Small intestine (tissue), 7 donors: ENCODE data around the gene RAB34. TPM values are rescaled to one million over a fixed set of nuclear protein-coding genes. Genes with fewer than 3 reads are reported as not detected.

ENCODE experiments used
- DNase-seq, 2 donors: peaks; one replicate each; pipeline versions ENCODE4 v3.0.0 to v3.0.0-alpha.2; 2013
- FAIRE-seq: peaks from 2 replicates; lab custom pipeline; 2012; peaks lifted over from hg19 to GRCh38; lab: Jason Lieb, UNC
- H3K27ac ChIP-seq, 3 donors: one replicate each; pipeline ENCODE4 v1.5.1; 2013; ENCODE audit warnings: low read length in 2 of 3, mild to moderate bottlenecking in 2 of 3, control low read depth in 1 of 3, inconsistent platforms in 1 of 3, low read depth in 1 of 3, moderate library complexity in 1 of 3
- H3K27me3 ChIP-seq, 3 donors: one replicate each; pipeline ENCODE4 v1.6.1; 2013; ENCODE audit warnings: low read length in 3 of 3, inconsistent platforms in 1 of 3; ENCODE audit not compliant: control insufficient read depth in 3 of 3, insufficient read depth in 3 of 3
- H3K36me3 ChIP-seq, 3 donors: one replicate each; pipeline ENCODE4 v1.6.1; 2013; ENCODE audit warnings: low read length in 3 of 3, inconsistent platforms in 1 of 3, low read depth in 1 of 3, mild to moderate bottlenecking in 1 of 3, moderate library complexity in 1 of 3; ENCODE audit not compliant: control insufficient read depth in 3 of 3, insufficient read depth in 2 of 3
- H3K4me1 ChIP-seq, 3 donors: one replicate each; pipeline ENCODE4 v1.6.1; 2013; ENCODE audit warnings: low read length in 2 of 3, inconsistent platforms in 1 of 3, low read depth in 1 of 3, mild to moderate bottlenecking in 1 of 3, moderate library complexity in 1 of 3; ENCODE audit not compliant: control insufficient read depth in 3 of 3, insufficient read depth in 2 of 3
- H3K4me3 ChIP-seq, 3 donors: one replicate each; pipeline ENCODE4 v1.5.1; 2013; ENCODE audit warnings: low read length in 3 of 3, control low read depth in 1 of 3, inconsistent platforms in 1 of 3, low read depth in 1 of 3, mild to moderate bottlenecking in 1 of 3, moderate library complexity in 1 of 3
- H3K9me3 ChIP-seq, 2 donors: one replicate each; pipeline ENCODE4 v1.6.1; 2013; ENCODE audit warnings: low read depth in 1 of 2, low read length in 1 of 2; ENCODE audit not compliant: control insufficient read depth in 2 of 2, insufficient read depth in 1 of 2
- WGBS, 3 donors: extraction: QIAGEN DNeasy Blood & Tissue Kit; methylation state at CpG; one replicate each; pipeline ENCODE4 v1.1.7; 2013; 5-methylcytosine and 5-hydroxymethylcytosine counted together
- polyA plus RNA-seq, 4 donors: library from polyadenylated mRNA; stranded (reverse) in 3 of 4; unstranded in 1 of 4; fragments of 200-250 nt in 3 of 4; fragments of 120-200 nt in 1 of 4; gene quantifications; one replicate each; pipeline versions ENCODE4 v1.2.1 to v1.2.3, GENCODE V29; 2013
- donor health status: healthy with polysubstance abuse.
- donor health status: control.
- donor health status: control.
- donor health status: Bipolar disorder and iron deficiency.
- donor health status: healthy.

The RAB34 gene
- polyA plus RNA-seq, 4 donors, result 4.2 to 76.4 (median 32.2) TPM

DNA sequence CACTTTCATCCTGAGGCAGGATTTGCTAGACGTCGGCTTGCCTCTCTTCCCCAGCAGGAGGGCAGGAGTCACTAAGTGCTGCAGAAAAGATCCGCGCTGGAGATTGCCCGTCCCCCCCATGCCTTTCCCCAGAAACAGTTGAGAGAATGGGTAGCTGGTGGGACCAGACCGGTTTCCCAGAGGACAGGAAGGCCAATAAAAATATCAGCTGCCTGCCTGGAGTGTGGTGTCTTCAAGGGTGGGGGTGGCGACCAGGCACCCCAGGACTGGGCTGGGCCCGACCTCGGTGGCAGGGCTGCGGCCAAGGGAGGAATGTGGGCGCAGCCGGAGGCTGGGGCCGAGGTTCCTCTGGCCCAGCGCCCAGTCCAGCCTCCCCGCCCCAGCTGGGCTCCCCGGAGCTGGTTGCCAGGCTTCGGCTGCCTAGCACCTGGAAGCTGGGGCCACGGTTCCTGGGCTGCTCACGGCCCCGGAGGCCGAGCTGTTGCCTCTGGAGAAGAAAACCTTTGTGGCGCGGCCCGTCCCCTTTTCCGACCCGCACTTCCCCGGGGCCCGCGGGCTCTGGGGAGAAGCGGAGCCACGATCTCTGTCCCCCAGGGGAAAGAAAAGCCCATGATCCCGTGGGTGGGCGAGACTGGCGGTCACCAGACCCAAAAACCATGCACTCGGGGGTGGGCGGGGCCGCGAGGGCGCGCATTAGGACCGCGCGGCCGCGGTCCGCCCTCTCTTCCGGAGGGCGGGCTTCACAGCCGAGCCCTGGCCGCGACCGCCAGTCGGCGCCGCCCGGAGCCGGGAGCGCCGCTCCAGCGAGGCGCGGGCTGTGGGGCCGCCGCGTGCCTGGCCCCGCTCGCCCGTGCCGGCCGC, 25.8 kb upstream of the RAB34 start, which contains the start of gene TRAF4:
Gene TRAF4, plus strand, starts transcription at position 769 of the 861 bp plus-strand sequence. CDS start 102 bp downstream, outside the sequence.
- peak; percentile 94 to 95 for DNase-seq
- Histone ChIP-seq H3K4me3 (peak within 1 kb of the TSS; percentile 80 to 87 (median 83)), H3K4me1 (peaks cover 0 to 47% (median 7%) of the 10 kb centered on the region in 3 donors), H3K9me3 (no peaks in the 10 kb centered on the region), H3K36me3 (peaks cover 0 to 55% (median 8%) of the 10 kb centered on the region in 3 donors), H3K27ac (peak within 1 kb of the TSS; percentile 98 to 100 (median 99)), H3K27me3 (no peaks in the 10 kb centered on the region)
- FAIRE-seq, result no peak
- WGBS, 3 donors, result 1% methylated on average over 51 to 70 of the region's 70 CpGs

- FAIRE-seq (no peak), DNase-seq (no peak)
- no peaks in the 10 kb centered on the region for H3K27me3 ChIP-seq
- peaks cover 0 to 47% (median 0%) of the 10 kb centered on the region in 3 donors for H3K36me3 ChIP-seq
- H3K4me1 ChIP-seq, result peaks cover 0 to 31% (median 0%) of the 10 kb centered on the region in 3 donors
- WGBS, 3 donors, result 58 to 68% (median 68%) methylated on average over 18 to 19 of the region's 19 CpGs
- H3K27ac ChIP-seq, result peak overlapping the region in 1 of 3 donors; percentile 6
- no peak overlapping the region for H3K4me3 ChIP-seq
- H3K9me3 ChIP-seq, result no peaks in the 10 kb centered on the region
Observed at GRCh38 chr17:28741358-28742349, 24.0 kb upstream of the RAB34 start.

DNA sequence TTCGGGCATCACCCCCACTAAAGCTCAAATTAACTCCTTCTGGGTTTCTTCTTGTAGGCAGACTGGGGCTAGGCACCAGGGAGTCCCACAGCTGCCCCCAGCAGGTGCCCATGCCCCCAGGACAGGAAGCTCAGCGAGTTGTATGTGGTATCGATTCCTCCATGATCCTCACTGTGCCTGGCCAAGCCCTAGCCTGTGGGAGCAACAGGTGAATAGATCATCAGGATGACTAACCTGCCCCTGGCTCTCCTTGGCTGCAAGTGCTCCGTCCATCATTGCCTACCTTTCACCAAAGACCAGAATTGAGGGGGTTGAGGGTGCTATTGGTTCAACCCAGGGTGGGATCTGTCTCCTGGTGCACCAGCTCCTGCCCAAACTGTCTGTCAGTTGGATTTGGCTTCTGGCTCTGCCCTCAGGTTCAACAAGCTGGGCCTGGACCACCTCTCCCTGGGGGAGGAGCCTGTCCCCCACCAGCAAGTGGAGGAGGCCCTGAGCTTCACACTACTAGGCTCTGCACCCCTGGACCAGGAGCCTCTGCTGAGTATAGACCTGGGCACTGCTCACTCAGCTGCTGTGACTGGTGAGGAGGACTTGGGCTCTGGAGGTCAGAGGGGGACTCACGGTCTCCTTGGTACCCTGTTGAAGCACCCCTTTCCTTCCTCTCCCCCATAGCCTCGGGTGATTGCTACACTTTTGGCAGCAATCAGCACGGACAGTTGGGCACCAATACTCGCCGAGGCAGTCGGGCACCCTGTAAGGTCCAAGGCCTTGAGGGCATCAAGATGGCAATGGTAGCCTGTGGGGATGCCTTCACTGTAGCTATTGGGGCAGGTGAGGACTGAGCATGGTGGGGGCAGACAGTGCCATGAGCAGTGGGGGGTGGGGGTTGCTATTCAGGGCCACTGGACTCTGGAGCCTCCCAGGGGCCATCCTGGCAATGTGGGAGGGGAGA, 23.0 kb upstream of the RAB34 start:
- Histone ChIP-seq H3K36me3 (peaks cover 0 to 37% (median 0%) of the 10 kb centered on the region in 3 donors), H3K4me3 (no peak overlapping the region), H3K4me1 (peaks cover 0 to 21% (median 0%) of the 10 kb centered on the region in 3 donors), H3K27ac (peak overlapping the region in 1 of 3 donors; percentile 6), H3K9me3 (no peaks in the 10 kb centered on the region), H3K27me3 (no peaks in the 10 kb centered on the region)
- DNase-seq (no peak), FAIRE-seq (no peak)
- 86 to 89% (median 86%) methylated on average over 10 of the region's 10 CpGs for WGBS, 3 donors

DNA sequence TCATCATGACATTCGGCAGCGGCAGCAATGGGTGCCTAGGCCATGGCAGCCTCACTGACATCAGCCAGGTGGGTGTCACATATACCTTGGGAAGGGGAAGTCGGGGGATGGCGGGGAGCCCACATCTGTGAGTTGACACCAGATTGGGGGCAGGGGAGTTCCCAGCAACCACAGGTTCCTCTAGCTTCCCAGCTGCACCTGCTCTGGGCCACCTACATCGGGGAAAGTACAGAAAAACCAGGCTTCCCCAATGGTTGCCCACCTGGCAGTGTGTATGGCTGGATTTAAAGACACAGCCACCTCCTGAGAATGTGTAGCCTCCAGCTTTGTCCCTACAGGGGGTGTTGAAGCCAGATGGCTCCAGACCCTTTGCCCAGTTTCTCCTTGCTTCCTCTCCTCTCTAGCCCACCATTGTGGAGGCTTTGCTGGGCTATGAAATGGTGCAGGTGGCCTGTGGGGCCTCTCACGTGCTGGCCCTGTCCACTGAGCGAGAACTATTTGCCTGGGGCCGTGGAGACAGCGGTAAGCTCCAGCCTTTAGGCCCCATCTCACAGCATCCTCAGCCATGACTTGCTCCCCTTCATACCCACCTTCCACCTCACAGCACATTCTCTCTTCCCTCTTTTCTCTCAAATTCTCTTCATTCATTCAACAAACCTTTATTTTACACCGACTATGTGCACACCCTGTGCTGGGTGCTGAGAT, 21.2 kb upstream of the RAB34 start:
- Histone ChIP-seq H3K27ac (peak overlapping the region in 1 of 3 donors; percentile 3), H3K4me3 (no peak overlapping the region), H3K9me3 (no peaks in the 10 kb centered on the region), H3K36me3 (peaks cover 0 to 39% (median 0%) of the 10 kb centered on the region in 3 donors), H3K4me1 (peaks cover 0 to 19% (median 0%) of the 10 kb centered on the region in 3 donors), H3K27me3 (no peaks in the 10 kb centered on the region)
- DNase-seq (no peak), FAIRE-seq (no peak)
- WGBS, 3 donors, result 79 to 93% (median 90%) methylated on average over 10 of the region's 10 CpGs

DNA sequence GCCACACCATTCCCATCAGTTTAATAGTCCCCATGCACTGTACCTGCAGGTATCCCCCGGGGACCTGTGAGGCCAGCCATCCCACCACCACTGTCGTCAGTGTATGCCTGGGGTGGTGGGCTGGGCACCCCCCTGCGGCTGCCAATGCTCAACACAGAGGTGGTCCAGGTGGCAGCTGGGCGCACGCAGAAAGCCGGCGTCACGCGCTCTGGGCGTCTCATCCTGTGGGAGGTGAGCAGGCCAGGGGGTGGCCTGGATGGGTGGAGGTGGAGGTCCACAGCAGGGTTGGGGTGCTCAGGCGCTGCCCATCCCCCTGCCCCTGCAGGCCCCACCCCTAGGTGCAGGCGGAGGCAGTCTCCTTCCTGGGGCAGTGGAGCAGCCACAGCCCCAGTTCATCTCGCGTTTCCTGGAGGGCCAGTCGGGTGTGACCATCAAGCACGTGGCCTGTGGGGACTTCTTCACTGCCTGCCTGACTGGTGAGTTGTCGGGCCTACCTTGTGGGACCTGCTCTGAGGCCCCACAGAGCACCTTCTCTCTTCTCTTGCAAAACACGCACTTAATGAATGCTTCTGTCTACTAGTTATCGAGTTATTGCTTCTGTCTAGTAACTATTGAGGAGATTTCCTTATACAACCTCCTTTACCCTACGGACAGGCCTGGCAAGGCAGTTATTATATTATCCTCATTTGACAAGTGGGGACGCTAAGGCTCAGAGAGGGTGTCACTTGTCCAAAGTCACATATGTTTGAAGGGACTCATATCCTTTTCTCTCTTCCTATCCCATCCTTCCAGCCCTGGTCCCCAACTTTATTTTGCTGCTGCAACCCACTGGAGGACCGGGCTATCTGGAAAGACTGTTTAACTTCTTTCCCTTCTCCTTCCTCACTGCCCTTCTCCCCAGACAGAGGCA, 20.4 kb upstream of the RAB34 start:
- WGBS, 3 donors, result 77 to 82% (median 82%) methylated on average over 20 to 22 of the region's 22 CpGs
- Histone ChIP-seq H3K4me3 (no peak overlapping the region), H3K27me3 (no peaks in the 10 kb centered on the region), H3K36me3 (peaks cover 0 to 41% (median 0%) of the 10 kb centered on the region in 3 donors), H3K27ac (peak overlapping the region in 2 of 3 donors; percentile 34 to 47), H3K4me1 (peaks cover 0 to 15% (median 0%) of the 10 kb centered on the region in 3 donors), H3K9me3 (no peaks in the 10 kb centered on the region)
- DNase-seq (no peak), FAIRE-seq (no peak)

GRCh38 chr17:28737316-28737715, 19.6 kb upstream of the RAB34 start:
- 92 to 96% (median 94%) methylated on average over 10 to 12 of the region's 12 CpGs for WGBS, 3 donors
- Histone ChIP-seq H3K4me3 (no peak overlapping the region), H3K27me3 (no peaks in the 10 kb centered on the region), H3K27ac (peak overlapping the region in 1 of 3 donors; percentile 17), H3K36me3 (peaks cover 0 to 41% (median 0%) of the 10 kb centered on the region in 3 donors), H3K9me3 (no peaks in the 10 kb centered on the region), H3K4me1 (peaks cover 0 to 8% (median 0%) of the 10 kb centered on the region in 3 donors)
- DNase-seq (no peak), FAIRE-seq (no peak)
